WTC11 (cell line): ENCODE data around the gene EXOSC3. TPM values are rescaled to one million over a fixed set of nuclear protein-coding genes. Genes with fewer than 3 reads are reported as not detected.
A peak's percentile ranks its signal among the peaks of the same experiment; 100 is the strongest.

Source experiments
- ATAC-seq: fragments of 200-7000 bp; cut with Tn5 transposase; 2 replicates; pipeline ENCODE4 v1.10.0; 2021; ENCODE audit warnings: mild to moderate bottlenecking, moderate library complexity
- CTCF ChIA-PET: fragments of 300-600 bp; sonication (Branson Sonifier 250); formaldehyde crosslinking; loops from one replicate; lab custom pipeline; 2021; ENCODE audit warnings: antibody characterized with exemption; lab: Charles Lee
- POLR2A ChIA-PET: fragments of 350-600 bp; sonication (Branson Sonifier 250); formaldehyde crosslinking; loops from one replicate; lab custom pipeline; 2021; ENCODE audit warnings: antibody characterized with exemption; lab: Charles Lee
- DNase-seq: peaks from one replicate; pipeline ENCODE4 v3.0.0; 2021; ENCODE audit warnings: low spot score
- H3K27ac Mint-ChIP-seq: 2 replicates; pipeline ENCODE4 v1.8.0; 2021; ENCODE audit warnings: mixed read lengths
- H3K27me3 Mint-ChIP-seq: 2 replicates; pipeline ENCODE4 v1.8.0; 2021; ENCODE audit warnings: low read depth, mild to moderate bottlenecking, moderate library complexity, mixed read lengths
- H3K36me3 Mint-ChIP-seq: 2 replicates; pipeline ENCODE4 v1.8.0; 2021; ENCODE audit warnings: mixed read lengths
- H3K4me1 Mint-ChIP-seq: 2 replicates; pipeline ENCODE4 v1.8.0; 2022; ENCODE audit warnings: mixed read lengths
- H3K4me3 Mint-ChIP-seq: 2 replicates; pipeline ENCODE4 v1.8.0; 2021; ENCODE audit warnings: mild to moderate bottlenecking, moderate library complexity, mixed read lengths
- H3K9me3 Mint-ChIP-seq: 2 replicates; pipeline ENCODE4 v1.8.0; 2021; ENCODE audit warnings: mixed read lengths
- CREM ChIP-seq: sonication (generic); formaldehyde crosslinking; IDR thresholded peaks from 2 replicates; pipeline ENCODE4 v1.8.1; 2022; ENCODE audit warnings: mild to moderate bottlenecking, missing genetic modification reagents, moderate library complexity
- ETV6 ChIP-seq: sonication (generic); formaldehyde crosslinking; IDR thresholded peaks from 2 replicates; pipeline ENCODE4 v1.8.1; 2022; ENCODE audit warnings: mild to moderate bottlenecking, missing genetic modification reagents
- FOXK1 ChIP-seq: sonication (generic); formaldehyde crosslinking; IDR thresholded peaks from 2 replicates; pipeline ENCODE4 v1.8.0; 2022; ENCODE audit warnings: mild to moderate bottlenecking, moderate library complexity, missing genetic modification reagents
- GABPB1 ChIP-seq: sonication (generic); formaldehyde crosslinking; IDR thresholded peaks from 2 replicates; pipeline ENCODE4 v1.8.1; 2023; ENCODE audit warnings: mild to moderate bottlenecking, missing genetic modification reagents
- GTF2I ChIP-seq: fragments of 250-450 bp; sonication (Bioruptor Pico); conservative IDR thresholded peaks from 2 replicates; pipeline ENCODE4 v1.4.0; 2021; ENCODE audit warnings: mild to moderate bottlenecking
- MAX ChIP-seq: sonication (generic); formaldehyde crosslinking; IDR thresholded peaks from 2 replicates; pipeline ENCODE4 v1.8.0; 2022; ENCODE audit warnings: mild to moderate bottlenecking, missing genetic modification reagents
- MYBL2 ChIP-seq: sonication (generic); formaldehyde crosslinking; IDR thresholded peaks from 2 replicates; pipeline ENCODE4 v1.8.1; 2023; ENCODE audit warnings: mild to moderate bottlenecking, moderate library complexity, missing genetic modification reagents
- NFE2L1 ChIP-seq: sonication (generic); formaldehyde crosslinking; IDR thresholded peaks from 2 replicates; pipeline ENCODE4 v1.8.1; 2023; ENCODE audit warnings: missing genetic modification reagents
- NR1H2 ChIP-seq: sonication (generic); formaldehyde crosslinking; IDR thresholded peaks from 2 replicates; pipeline ENCODE4 v1.9.0; 2021; ENCODE audit warnings: mild to moderate bottlenecking, moderate library complexity, missing genetic modification reagents
- NR2C2 ChIP-seq: sonication (generic); formaldehyde crosslinking; IDR thresholded peaks from 2 replicates; pipeline ENCODE4 v1.8.0; 2022; ENCODE audit warnings: mild to moderate bottlenecking, missing genetic modification reagents
- OVOL2 ChIP-seq: fragments of 250-450 bp; sonication (Bioruptor Pico); IDR thresholded peaks from 2 replicates; pipeline ENCODE4 v1.9.0; 2021; ENCODE audit warnings: mild to moderate bottlenecking, borderline replicate concordance
- PRRX2 ChIP-seq: fragments of 250-450 bp; sonication (Bioruptor Pico); IDR thresholded peaks from 2 replicates; pipeline ENCODE4 v1.8.0; 2021; ENCODE audit warnings: mild to moderate bottlenecking
- RELA ChIP-seq: sonication (generic); formaldehyde crosslinking; IDR thresholded peaks from 2 replicates; pipeline ENCODE4 v1.8.1; 2022; ENCODE audit warnings: missing genetic modification reagents, mild to moderate bottlenecking, borderline replicate concordance
- SMAD3 ChIP-seq: sonication (generic); formaldehyde crosslinking; IDR thresholded peaks from 2 replicates; pipeline ENCODE4 v1.8.0; 2022; ENCODE audit warnings: missing genetic modification reagents, mild to moderate bottlenecking, borderline replicate concordance
- SMAD4 ChIP-seq: sonication (generic); formaldehyde crosslinking; IDR thresholded peaks from 2 replicates; pipeline ENCODE4 v1.8.0; 2022; ENCODE audit warnings: mild to moderate bottlenecking, missing genetic modification reagents
- SOX15 ChIP-seq: fragments of 250-450 bp; sonication (Bioruptor Pico); IDR thresholded peaks from 2 replicates; pipeline ENCODE4 v1.9.0; 2021; ENCODE audit warnings: mild to moderate bottlenecking
- TEAD4 ChIP-seq: sonication (generic); formaldehyde crosslinking; IDR thresholded peaks from 2 replicates; pipeline ENCODE4 v1.8.0; 2022; ENCODE audit warnings: mild to moderate bottlenecking, missing genetic modification reagents
- ZMAT4 ChIP-seq: fragments of 250-450 bp; sonication (Bioruptor Pico); IDR thresholded peaks from 2 replicates; pipeline ENCODE4 v1.9.0; 2021; ENCODE audit warnings: mild to moderate bottlenecking
- ZNF219 ChIP-seq: sonication (generic); formaldehyde crosslinking; IDR thresholded peaks from 2 replicates; pipeline ENCODE4 v1.8.0; 2023; ENCODE audit warnings: missing genetic modification reagents, mild to moderate bottlenecking, borderline replicate concordance
- ZNF317 ChIP-seq: sonication (generic); formaldehyde crosslinking; IDR thresholded peaks from 2 replicates; pipeline ENCODE4 v1.8.1; 2023; ENCODE audit warnings: low read depth, mild to moderate bottlenecking, moderate library complexity, missing genetic modification reagents, borderline replicate concordance
- ZNF396 ChIP-seq: fragments of 250-450 bp; sonication (Bioruptor Pico); IDR thresholded peaks from 2 replicates; pipeline ENCODE4 v1.8.0; 2021; ENCODE audit warnings: mild to moderate bottlenecking, moderate library complexity, borderline replicate concordance
- total RNA-seq: library from RNA; stranded (reverse); gene quantifications from 3 replicates; pipeline ENCODE4 v1.2.3, GENCODE V29; 2021
- TF ChIP-seq, protein P1 (sequence below): sonication (generic); formaldehyde crosslinking; IDR thresholded peaks from 2 replicates; pipeline ENCODE4 v1.8.0; 2022; ENCODE audit warnings: mild to moderate bottlenecking, missing genetic modification reagents
- TF ChIP-seq, protein P2 (sequence below): sonication (generic); formaldehyde crosslinking; IDR thresholded peaks from 2 replicates; pipeline ENCODE4 v1.8.0; 2022; ENCODE audit warnings: mild to moderate bottlenecking, missing genetic modification reagents
- TF ChIP-seq, protein P3 (sequence below): sonication (generic); formaldehyde crosslinking; IDR thresholded peaks from 2 replicates; pipeline ENCODE4 v1.8.0; 2023; ENCODE audit warnings: missing genetic modification reagents

Gene EXOSC3
- total RNA-seq, 1 experiment from 2014 or later, result 73.8 TPM

- ATAC-seq, result no peak
- DNase-seq, result no peak
- no peaks in the 10 kb centered on the region for H3K4me1 Mint-ChIP-seq
- no peak overlapping the region for H3K27ac Mint-ChIP-seq
- POLR2A ChIA-PET, result interaction anchor here (0.5 kb wide), 1 partner anchor 113 kb away, joined by 4 read pairs; no protein-coding TSS in a partner anchor
- no peak overlapping the region for H3K4me3 Mint-ChIP-seq
- H3K27me3 Mint-ChIP-seq, result no peaks in the 10 kb centered on the region
- peaks cover 4% of the 10 kb centered on the region; the same call in 1 of the 2 replicates for H3K9me3 Mint-ChIP-seq
- H3K36me3 Mint-ChIP-seq, result peaks cover 17% of the 10 kb centered on the region
- CTCF ChIA-PET, result no interaction called here
- TF ChIP-seq NR1H2 (CRISPR knock-in tag), result no peak
- TF ChIP-seq GABPB1 (CRISPR knock-in tag), result no peak
- no peak for TF ChIP-seq CREM
- TF ChIP-seq GTF2I (CRISPR knock-in tag), result no peak
- no peak for TF ChIP-seq SMAD4 (CRISPR knock-in tag)
- TF ChIP-seq NFE2L1, result no peak
- TF ChIP-seq FOXK1 (CRISPR knock-in tag), result no peak
- no peak for TF ChIP-seq OVOL2
- no peak for TF ChIP-seq ZNF219
- TF ChIP-seq ZNF396 (CRISPR knock-in tag), result no peak
- TF ChIP-seq PRRX2 (CRISPR knock-in tag), result no peak
- TF ChIP-seq MAX (CRISPR knock-in tag), result no peak
- TF ChIP-seq MYBL2 (CRISPR knock-in tag), result no peak
- no peak for TF ChIP-seq ZMAT4 (CRISPR knock-in tag)
- TF ChIP-seq ZNF317 (CRISPR knock-in tag), result no peak
Observed at GRCh38 chr9:37760416-37761161, 24.3 kb downstream of the EXOSC3 start.

DNA sequence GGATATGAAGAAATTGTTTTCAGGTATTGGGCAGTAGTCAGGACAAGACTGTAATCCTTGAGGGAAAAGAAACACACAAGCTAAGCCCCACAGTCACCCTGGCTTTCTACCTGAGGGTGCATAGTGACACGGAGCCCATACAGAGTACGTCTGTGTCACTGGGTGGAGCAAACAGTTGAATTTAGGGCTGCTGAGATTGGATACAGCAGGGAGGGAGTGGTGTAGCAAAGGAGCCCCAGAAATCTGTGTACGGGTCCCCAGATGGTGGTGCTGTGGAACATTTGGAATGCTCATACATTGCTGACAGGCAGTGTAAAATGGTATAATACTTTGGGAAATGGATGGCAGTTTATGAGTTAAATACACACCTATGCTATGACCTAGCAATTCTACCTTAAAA is 26.1 kb downstream of the EXOSC3 start:
- CTCF ChIA-PET, result no interaction called here
- H3K9me3 Mint-ChIP-seq, result no peaks in the 10 kb centered on the region
- peak; percentile 55; the same call in 1 of the 2 replicates for ATAC-seq

More for the DNA sequence above, 26.1 kb downstream of the EXOSC3 start:
- TF ChIP-seq, protein P1, sequence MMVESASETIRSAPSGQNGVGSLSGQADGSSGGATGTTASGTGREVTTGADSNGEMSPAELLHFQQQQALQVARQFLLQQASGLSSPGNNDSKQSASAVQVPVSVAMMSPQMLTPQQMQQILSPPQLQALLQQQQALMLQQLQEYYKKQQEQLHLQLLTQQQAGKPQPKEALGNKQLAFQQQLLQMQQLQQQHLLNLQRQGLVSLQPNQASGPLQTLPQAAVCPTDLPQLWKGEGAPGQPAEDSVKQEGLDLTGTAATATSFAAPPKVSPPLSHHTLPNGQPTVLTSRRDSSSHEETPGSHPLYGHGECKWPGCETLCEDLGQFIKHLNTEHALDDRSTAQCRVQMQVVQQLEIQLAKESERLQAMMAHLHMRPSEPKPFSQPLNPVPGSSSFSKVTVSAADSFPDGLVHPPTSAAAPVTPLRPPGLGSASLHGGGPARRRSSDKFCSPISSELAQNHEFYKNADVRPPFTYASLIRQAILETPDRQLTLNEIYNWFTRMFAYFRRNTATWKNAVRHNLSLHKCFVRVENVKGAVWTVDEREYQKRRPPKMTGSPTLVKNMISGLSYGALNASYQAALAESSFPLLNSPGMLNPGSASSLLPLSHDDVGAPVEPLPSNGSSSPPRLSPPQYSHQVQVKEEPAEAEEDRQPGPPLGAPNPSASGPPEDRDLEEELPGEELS, result no peak
- TF ChIP-seq SOX15 (CRISPR knock-in tag) (no peak), TEAD4 (CRISPR knock-in tag) (no peak), ETV6 (no peak), SMAD3 (CRISPR knock-in tag) (no peak), NR2C2 (CRISPR knock-in tag) (no peak), RELA (CRISPR knock-in tag) (no peak)
- TF ChIP-seq, protein P2, sequence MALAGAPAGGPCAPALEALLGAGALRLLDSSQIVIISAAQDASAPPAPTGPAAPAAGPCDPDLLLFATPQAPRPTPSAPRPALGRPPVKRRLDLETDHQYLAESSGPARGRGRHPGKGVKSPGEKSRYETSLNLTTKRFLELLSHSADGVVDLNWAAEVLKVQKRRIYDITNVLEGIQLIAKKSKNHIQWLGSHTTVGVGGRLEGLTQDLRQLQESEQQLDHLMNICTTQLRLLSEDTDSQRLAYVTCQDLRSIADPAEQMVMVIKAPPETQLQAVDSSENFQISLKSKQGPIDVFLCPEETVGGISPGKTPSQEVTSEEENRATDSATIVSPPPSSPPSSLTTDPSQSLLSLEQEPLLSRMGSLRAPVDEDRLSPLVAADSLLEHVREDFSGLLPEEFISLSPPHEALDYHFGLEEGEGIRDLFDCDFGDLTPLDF (CRISPR knock-in tag), result no peak
- TF ChIP-seq, protein P3, sequence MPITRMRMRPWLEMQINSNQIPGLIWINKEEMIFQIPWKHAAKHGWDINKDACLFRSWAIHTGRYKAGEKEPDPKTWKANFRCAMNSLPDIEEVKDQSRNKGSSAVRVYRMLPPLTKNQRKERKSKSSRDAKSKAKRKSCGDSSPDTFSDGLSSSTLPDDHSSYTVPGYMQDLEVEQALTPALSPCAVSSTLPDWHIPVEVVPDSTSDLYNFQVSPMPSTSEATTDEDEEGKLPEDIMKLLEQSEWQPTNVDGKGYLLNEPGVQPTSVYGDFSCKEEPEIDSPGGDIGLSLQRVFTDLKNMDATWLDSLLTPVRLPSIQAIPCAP (CRISPR knock-in tag), result no peak
- no peaks in the 10 kb centered on the region for H3K27me3 Mint-ChIP-seq
- no peak overlapping the region for H3K27ac Mint-ChIP-seq
- no peak for DNase-seq
- no peak overlapping the region for H3K4me3 Mint-ChIP-seq
- POLR2A ChIA-PET, result no interaction called here
- peaks cover 6% of the 10 kb centered on the region for H3K36me3 Mint-ChIP-seq
- H3K4me1 Mint-ChIP-seq, result peaks cover 10% of the 10 kb centered on the region
